ENCODE data around the gene ARL16. TPM values are rescaled to one million over a fixed set of nuclear protein-coding genes. Genes with fewer than 3 reads are reported as not detected.

The ARL16 gene
- total RNA-seq, 1 donor from 2014 or later, result 34.0 TPM

DNA sequence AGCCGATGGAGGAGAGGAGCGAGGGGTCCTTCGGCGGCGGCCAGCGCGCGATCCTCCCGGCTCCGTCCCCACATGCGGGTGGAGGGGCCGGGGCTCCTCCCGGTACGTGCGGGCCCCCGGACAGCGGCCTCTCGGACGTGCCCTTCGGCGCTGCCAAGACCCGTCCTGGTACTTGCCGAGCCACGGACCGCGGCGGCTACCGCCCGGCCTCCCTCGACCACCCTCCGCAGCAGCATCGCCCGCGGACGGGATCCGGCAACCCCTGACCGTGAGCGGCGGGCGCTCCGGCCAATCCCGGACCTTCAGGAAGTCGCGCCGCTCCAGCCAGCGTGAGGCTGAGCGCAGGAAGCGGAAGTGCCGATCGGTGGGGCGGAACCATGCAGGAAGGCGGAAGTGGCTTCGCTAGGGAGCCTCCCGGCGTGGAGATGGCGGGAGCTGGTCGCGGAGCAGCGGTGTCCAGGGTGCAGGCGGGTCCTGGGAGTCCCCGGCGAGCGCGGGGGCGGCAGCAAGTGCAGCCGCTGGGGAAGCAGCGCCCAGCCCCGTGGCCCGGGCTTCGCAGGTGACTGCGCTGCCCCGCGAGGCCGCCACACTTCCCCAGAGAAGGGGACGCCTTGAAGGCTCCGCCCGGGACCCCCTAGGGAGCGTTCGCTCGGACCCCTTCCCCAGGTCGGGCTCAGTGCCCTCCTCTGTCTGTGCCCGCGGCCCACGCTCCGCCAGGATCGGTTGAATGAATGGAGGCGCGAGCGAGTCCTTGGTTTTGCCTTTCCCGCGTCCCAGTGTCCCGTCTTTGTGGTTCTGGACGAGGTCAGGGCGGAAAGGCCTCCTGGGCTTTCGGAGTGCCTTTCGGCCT is 17.0 kb downstream of the ARL16 start, which contains the start of the genes CCDC137 and OXLD1:
TSS of gene CCDC137 (plus strand) at position 396 of the 850 bp plus-strand sequence. CDS start at position 426, 30 bp downstream.
TSS of gene OXLD1 (minus strand) at position 264 of the 850 bp plus-strand sequence. CDS start at position 236, 28 bp downstream.
- peak; percentile 93 for DNase-seq

DNA sequence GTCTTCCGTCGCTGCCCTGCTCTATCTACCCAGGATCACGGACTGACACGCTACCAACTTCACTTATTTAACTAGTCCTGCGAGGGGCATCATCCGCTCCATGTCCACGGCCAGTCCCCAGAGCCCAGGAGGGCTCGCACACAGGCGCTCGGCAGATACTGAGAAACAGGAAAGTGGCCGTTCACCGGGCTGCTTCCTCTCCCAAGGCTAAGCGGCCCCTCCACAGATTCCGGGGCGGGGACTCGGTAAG is 17.6 kb downstream of the ARL16 start:
- no peak for DNase-seq

GRCh38 chr17:81665205-81666091 is 18.1 kb downstream of the ARL16 start:
- peak; percentile 31 for DNase-seq

- no peak for DNase-seq
Observed at GRCh38 chr17:81664051-81664470, 19.5 kb downstream of the ARL16 start.

DNA sequence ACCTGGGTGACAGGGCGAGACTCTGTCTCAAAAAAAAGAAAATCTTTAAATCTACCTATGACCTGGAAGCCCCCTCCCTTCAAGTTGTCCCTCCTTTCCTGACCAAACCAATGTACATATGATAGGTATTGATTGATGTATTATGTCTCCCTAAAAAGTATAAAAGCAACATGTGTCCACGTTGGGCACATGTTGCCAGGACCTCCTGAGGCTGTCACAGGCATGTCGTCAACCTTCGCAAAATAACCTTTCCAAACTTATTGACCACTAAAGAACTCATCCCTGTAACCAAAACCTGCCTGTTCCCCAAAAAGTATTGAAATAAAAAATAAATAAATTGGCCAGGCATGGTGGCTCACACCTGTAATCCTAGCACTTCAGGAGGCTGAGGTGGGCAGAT is 21.6 kb downstream of the ARL16 start:
- DNase-seq, result no peak

DNA sequence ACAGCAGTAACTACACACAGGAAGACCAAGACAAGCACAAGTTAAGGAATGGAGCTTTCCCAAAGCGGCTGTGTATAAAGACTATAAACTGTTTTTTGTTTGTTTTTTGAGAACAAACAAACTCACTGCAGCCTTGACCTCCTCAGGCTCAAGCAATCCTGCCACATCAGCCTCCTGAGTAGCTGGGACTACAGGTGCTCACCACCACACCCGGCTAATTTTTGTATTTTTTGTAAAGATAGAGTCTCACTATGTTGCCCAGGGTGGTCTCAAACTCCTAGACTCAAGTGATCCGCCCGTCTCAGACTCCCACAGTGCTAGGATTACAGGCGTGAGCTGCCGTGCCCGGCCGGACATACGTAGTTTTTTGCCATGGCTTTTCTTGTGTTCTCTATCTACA is 23.2 kb downstream of the ARL16 start:
- DNase-seq, result no peak

- DNase-seq, result no peak
Observed at GRCh38 chr17:81659038-81659437, 24.6 kb downstream of the ARL16 start.

- DNase-seq, result no peak
Observed at GRCh38 chr17:81656835-81657234, 26.8 kb downstream of the ARL16 start.

DNA sequence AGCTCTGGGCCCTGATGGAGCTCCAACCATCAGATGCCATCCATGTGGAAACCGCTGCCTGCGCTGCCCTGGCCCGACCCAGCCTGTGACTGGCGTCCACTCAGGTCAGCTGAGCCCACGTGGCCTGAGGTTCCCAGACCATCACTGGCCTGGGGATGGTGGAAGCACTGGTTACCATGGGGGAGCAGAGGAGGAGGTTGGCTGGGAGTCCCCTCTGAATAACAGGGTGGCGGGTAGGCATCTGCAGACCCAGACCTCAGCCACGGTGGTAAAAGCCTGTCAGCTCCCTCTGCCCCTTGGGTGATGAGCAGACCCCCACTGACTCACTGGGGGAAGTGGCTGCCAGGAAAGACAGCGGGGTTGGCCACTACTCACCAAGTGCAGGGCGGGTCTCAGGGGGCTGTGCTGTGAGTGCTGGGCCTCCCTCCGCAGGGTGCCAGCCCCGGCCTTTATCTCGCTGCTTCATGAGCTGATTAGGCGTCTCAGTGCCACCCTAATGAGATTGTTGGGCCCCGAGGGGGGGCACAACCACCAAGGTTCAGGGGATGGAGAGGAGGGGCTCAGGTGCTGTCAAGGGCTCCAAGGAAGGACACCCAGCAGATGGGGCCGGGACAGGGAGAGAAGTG is 27.4 kb downstream of the ARL16 start, which contains the start of gene PDE6G:
TSS of gene PDE6G (minus strand) at position 425 of the 626 bp plus-strand sequence. CDS start 3,237 bp downstream, outside the sequence.
- no peak for DNase-seq

DNA sequence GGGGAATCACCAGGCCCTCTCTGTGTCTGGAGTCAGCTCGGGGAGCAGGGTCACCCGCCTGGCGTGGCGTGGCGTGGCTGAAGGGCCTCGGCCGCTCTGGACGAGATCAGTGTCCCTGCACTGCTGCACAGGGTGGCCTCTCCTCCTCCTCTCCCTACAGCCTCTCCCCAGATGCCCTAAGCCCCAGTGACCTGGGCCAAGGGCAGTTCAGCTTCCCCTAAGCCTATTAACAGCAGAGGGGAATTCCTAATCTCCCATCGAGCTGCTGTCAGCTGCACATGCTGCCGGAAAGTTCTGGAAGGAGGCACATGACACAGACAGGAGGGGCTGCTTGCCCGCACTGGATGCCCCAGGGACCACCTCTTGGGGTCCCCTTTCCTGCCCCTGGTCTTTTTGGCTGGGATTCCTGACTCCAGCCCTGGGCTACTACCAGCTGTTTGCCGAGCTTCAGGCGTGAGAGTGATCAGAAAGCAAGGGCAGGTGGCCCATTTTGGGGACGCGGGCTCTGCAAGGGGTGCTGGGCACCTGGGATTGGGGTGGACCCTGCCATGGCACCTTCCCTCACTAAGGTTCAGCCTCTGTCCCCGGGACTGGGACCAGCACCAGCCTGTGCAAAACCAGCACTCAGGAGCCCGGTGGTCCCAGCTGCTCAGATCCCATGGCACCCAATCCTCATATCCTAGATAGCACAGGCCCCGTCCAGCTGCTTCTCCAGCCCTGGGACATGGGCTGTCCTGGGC is 28.0 kb downstream of the ARL16 start:
- DNase-seq, result no peak

DNA sequence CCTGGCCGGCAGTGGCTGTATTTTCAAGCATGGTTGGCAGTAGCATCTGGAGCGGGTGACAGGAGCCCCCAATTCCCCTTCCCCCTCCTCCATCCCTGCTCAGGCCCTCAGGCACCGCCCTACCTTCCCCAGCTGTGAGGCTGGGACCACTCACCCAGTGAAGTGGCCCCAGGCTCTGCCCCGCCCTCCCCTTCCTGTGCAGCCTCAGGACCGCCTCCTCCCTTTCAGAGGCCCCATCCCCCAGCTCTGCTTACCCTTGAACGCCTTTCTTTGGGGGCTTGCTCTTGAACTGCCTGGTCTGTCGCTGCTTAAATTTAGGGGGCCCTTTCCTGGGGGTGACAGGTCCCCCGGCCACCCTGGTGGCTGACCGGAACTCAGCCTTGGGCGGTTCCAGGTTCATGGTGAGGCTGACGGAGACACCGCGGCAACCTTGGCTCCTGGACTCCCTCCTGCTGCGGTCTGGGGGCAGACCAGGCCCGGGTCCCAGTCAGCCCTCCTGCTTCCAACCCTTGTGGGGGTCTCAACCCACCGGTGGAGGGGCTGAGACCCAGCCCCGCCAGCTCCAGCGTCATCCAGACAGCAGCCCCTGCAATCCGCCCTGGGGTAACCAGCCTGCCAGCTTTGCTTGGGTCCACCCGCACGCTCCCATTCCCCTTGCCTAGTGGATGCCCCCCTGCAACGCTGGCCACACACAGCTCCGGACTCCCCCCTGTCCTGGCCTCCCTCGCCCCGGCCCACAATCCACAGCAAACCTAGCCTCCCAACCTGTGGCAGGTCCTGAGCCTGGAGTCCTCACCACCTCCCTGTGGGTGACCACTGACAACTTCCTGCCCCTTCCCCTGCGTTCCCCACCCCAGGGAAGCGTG is 30.5 kb downstream of the ARL16 start:
- DNase-seq, result no peak

GRCh38 chr17:81651692-81652091 is 31.9 kb downstream of the ARL16 start:
- DNase-seq, result no peak

GRCh38 chr17:81650951-81651350 is 32.6 kb downstream of the ARL16 start:
- no peak for DNase-seq

- DNase-seq, result no peak
Observed at GRCh38 chr17:81648707-81649085, 34.9 kb downstream of the ARL16 start.

- DNase-seq, result no peak
Observed at GRCh38 chr17:81648013-81648706, 35.4 kb downstream of the ARL16 start.

GRCh38 chr17:81647640-81648012 is 36.0 kb downstream of the ARL16 start:
- DNase-seq, result no peak

GRCh38 chr17:81646869-81647600 is 36.6 kb downstream of the ARL16 start:
- no peak for DNase-seq

DNA sequence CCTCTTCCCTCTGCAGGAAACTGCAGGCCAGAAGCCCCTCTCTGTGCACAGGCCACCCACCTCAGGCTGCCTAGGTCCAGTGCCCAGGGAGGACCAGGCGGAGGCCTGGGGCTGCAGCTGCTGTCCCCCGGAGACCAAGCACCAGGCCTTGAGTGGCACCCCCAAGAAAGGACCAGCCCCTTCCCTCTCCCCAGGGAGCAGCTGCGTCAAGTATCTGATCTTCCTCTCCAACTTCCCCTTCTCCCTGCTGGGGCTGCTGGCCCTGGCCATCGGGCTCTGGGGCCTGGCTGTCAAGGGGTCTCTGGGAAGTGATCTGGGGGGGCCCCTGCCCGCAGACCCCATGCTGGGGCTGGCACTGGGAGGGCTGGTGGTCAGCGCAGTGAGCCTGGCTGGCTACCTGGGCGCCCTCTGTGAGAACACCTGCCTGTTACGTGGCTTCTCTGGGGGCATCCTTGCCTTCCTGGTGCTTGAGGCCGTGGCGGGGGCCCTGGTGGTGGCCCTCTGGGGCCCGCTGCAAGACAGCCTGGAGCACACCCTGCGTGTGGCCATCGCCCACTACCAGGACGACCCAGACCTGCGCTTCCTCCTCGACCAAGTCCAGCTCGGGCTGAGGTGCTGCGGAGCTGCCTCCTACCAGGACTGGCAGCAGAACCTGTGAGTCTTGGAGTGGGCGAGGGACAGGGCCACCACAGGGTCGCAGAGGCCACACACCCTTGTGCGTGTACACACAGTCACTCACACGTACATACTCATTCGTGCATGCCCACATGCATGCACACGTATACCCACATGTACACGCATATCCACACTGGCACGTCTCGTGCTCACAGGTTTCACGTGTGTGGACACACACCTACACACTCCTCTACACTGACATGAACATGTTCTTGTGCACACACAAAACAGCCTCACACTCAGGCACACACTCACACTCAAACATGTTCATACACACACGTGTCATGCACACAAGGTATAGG is 38.3 kb downstream of the ARL16 start:
- no peak for DNase-seq

All from occipital lobe (tissue), 2 donors.